CD4-positive, alpha-beta T cell treated with Interferon alpha-2 for 1 hour (primary cell): ENCODE results near the gene KLHL10.
"Not testable (repeated sequence)": the region's sequence is repeated elsewhere in the genome, so short reads cannot be mapped to it uniquely, and the experiment has no call there.

ENCODE experiments used
- DNase-seq, 2 donors: peaks; one replicate each; pipeline ENCODE4 v3.0.0-alpha.2; 2020 to 2022

KLHL10 gene

GRCh38 chr17:41813699-41814124 is 23.9 kb upstream of the KLHL10 start:
- no peak for DNase-seq

- DNase-seq: no peak
Observed at GRCh38 chr17:41814195-41814594, 23.4 kb upstream of the KLHL10 start.

- no peak for DNase-seq
Observed at GRCh38 chr17:41816637-41817320, 20.8 kb upstream of the KLHL10 start.

- no peak for DNase-seq
Observed at GRCh38 chr17:41818024-41818423, 19.6 kb upstream of the KLHL10 start.

GRCh38 chr17:41821776-41822175 is 15.8 kb upstream of the KLHL10 start:
- DNase-seq: no peak

GRCh38 chr17:41822216-41823140 is 15.1 kb upstream of the KLHL10 start:
- DNase-seq: no peak

- no peak for DNase-seq
Observed at GRCh38 chr17:41823141-41823524, 14.5 kb upstream of the KLHL10 start.

GRCh38 chr17:41823580-41823979 is 14.0 kb upstream of the KLHL10 start:
- no peak for DNase-seq

- no peak for DNase-seq
Observed at GRCh38 chr17:41824086-41824485, 13.5 kb upstream of the KLHL10 start.

- no peak for DNase-seq
Observed at GRCh38 chr17:41825175-41825845, 12.3 kb upstream of the KLHL10 start.

GRCh38 chr17:41829961-41830360 is 7.7 kb upstream of the KLHL10 start:
- not testable (repeated sequence) for DNase-seq

- DNase-seq: no peak
Observed at GRCh38 chr17:41835214-41835799, 2.3 kb upstream of the KLHL10 start.

- peak; percentile 38 to 55 for DNase-seq
Observed at GRCh38 chr17:41835800-41836549, 1.6 kb upstream of the KLHL10 start, which contains the start of gene NT5C3B. TSS of gene NT5C3B (minus strand) at chr17:41836232. CDS start at chr17:41836193, 39 bp downstream.

GRCh38 chr17:41836550-41837196 is 952 bp upstream of the KLHL10 start:
- no peak for DNase-seq

- DNase-seq: not testable (repeated sequence)
Observed at GRCh38 chr17:41839448-41839847, 1.8 kb downstream of the KLHL10 start.

- not testable (repeated sequence) for DNase-seq
Observed at GRCh38 chr17:41840781-41841180, 3.2 kb downstream of the KLHL10 start.

- DNase-seq: no peak
Observed at GRCh38 chr17:41844971-41845370, 7.3 kb downstream of the KLHL10 start.

- no peak for DNase-seq
Observed at GRCh38 chr17:41848788-41849187, 11.2 kb downstream of the KLHL10 start.

- DNase-seq: no peak
Observed at GRCh38 chr17:41849251-41849990, 11.8 kb downstream of the KLHL10 start.

GRCh38 chr17:41851382-41851781 is 13.8 kb downstream of the KLHL10 start:
- not testable (repeated sequence) for DNase-seq
